ENCODE measurements around the gene NMBR. TPM values are rescaled to one million over a fixed set of nuclear protein-coding genes. Genes with fewer than 3 reads are reported as not detected.
A peak's percentile ranks its signal among the peaks of the same experiment; 100 is the strongest.
"Not testable (repeated sequence)": the region's sequence is repeated elsewhere in the genome, so short reads cannot be mapped to it uniquely, and the experiment has no call there.

The NMBR gene
- total RNA-seq, 1 experiment from 2014 or later = not detected

DNA sequence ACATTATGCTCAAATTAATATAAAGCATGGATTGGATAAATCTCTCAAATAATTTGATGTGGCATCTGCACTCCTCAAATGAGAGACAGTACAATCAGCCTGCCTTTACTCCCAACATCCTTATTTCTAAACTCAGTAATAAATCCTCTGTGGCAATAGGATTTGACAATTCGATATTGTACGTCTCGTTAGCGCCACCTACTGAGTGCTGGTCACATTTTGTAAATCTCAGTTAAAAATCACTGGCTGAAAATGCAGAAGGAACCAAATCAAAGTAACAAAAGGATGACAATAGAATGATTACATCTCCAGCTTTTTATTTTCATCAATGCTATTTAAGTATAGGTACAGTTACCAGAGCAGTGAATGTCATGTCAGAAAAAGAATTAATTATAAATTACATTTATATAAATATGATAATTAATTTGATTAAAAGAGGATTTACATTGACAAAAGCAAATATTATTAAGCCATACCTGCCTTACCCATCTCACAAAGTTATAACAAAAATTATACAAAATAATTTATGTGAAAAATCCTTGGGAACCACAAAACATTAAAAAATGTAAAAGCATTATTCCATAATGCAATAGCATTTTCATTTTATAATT is 34.4 kb downstream of the NMBR start:
- Histone ChIP-seq H3K36me3 (ENCODE audit: control insufficient read depth, insufficient read depth, low read length) (no peaks in the 10 kb centered on the region), H3K4me1 (ENCODE audit: control insufficient read depth, insufficient read depth, low read length) (no peaks in the 10 kb centered on the region; the same call in 1 of the 2 replicates), H3K9me3 (ENCODE audit: control insufficient read depth, insufficient read depth, low read depth, low read length) (no peaks in the 10 kb centered on the region), H3K27me3 (ENCODE audit: control insufficient read depth, insufficient read depth, low read length) (no peaks in the 10 kb centered on the region), H3K27ac (ENCODE audit: low read length) (no peak overlapping the region), H3K4me3 (ENCODE audit: low read depth in 2 of 2, low read length in 2 of 2) (no peak overlapping the region)
- peak; percentile 74 for ATAC-seq
- no TSS peak for BruUV-seq (replicated peaks)
- ChIA-PET CTCF (no interaction called here), POLR2A (no interaction called here)
- intact Hi-C loops (cut with micrococcal nuclease; ENCODE audit: unreplicated experiment) (loop anchor here (1.0 to 2.0 kb wide), 2 partner anchors 123 to 436 kb away; no protein-coding TSS in a partner anchor), in situ Hi-C loops (cut with HindIII; ENCODE audit: low pct_unique_long_range_greater_than_20kb, low sequenced_read_pairs) (no loop called here)
- peak; percentile 61 for DNase-seq (ENCODE audit: low read depth, low spot score)
- no peak for TF ChIP-seq SIN3A (IDR thresholded peaks at IDR 0.05; ENCODE audit: borderline replicate concordance, insufficient read depth, low read depth, low read length)
- TF ChIP-seq, protein P1, sequence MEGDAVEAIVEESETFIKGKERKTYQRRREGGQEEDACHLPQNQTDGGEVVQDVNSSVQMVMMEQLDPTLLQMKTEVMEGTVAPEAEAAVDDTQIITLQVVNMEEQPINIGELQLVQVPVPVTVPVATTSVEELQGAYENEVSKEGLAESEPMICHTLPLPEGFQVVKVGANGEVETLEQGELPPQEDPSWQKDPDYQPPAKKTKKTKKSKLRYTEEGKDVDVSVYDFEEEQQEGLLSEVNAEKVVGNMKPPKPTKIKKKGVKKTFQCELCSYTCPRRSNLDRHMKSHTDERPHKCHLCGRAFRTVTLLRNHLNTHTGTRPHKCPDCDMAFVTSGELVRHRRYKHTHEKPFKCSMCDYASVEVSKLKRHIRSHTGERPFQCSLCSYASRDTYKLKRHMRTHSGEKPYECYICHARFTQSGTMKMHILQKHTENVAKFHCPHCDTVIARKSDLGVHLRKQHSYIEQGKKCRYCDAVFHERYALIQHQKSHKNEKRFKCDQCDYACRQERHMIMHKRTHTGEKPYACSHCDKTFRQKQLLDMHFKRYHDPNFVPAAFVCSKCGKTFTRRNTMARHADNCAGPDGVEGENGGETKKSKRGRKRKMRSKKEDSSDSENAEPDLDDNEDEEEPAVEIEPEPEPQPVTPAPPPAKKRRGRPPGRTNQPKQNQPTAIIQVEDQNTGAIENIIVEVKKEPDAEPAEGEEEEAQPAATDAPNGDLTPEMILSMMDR (IDR thresholded peaks at IDR 0.05) = peak; percentile 79; the same call in 1 of the 2 replicates

GRCh38 chr6:142110820-142111219 is 36.1 kb downstream of the NMBR start:
- POLR2A ChIA-PET = interaction anchor here (0.6 kb wide), 1 partner anchor 79 kb away, joined by 5 read pairs; no protein-coding TSS in a partner anchor
- CTCF ChIA-PET = interaction anchor here (1.3 kb wide), 1 partner anchor 433 kb away, joined by 3 read pairs; no protein-coding TSS in a partner anchor
- H3K4me3 ChIP-seq (ENCODE audit: low read depth in 2 of 2, low read length in 2 of 2); in situ Hi-C loops (cut with HindIII; ENCODE audit: low pct_unique_long_range_greater_than_20kb, low sequenced_read_pairs); H3K36me3 ChIP-seq (ENCODE audit: control insufficient read depth, insufficient read depth, low read length); BruUV-seq (replicated peaks); H3K27ac ChIP-seq (ENCODE audit: low read length); H3K4me1 ChIP-seq (ENCODE audit: control insufficient read depth, insufficient read depth, low read length); H3K9me3 ChIP-seq (ENCODE audit: control insufficient read depth, insufficient read depth, low read depth, low read length); DNase-seq (ENCODE audit: low read depth, low spot score); intact Hi-C loops (cut with micrococcal nuclease; ENCODE audit: unreplicated experiment); ATAC-seq; H3K27me3 ChIP-seq (ENCODE audit: control insufficient read depth, insufficient read depth, low read length): not testable (repeated sequence)

DNA sequence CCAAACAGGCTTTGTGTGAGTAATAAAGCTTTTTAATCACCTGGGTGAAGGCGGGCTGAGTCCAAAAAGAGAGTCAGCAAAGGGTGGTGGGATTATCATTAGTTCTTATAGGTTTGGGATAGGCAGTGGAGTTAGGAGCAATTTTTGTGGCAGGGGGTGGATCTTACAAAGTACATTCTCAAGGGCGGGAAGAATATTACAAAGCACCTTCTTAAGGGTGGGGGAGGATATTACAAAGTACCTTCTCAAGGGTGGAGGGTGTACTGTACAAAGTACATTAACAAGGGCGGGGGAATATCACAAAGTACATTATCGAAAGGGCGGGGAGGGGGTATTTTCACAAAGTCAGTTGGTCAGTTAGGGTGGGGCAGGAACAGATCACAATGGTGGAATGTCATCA is 42.1 kb downstream of the NMBR start:
- H3K9me3 ChIP-seq (ENCODE audit: control insufficient read depth, insufficient read depth, low read depth, low read length); in situ Hi-C loops (cut with HindIII; ENCODE audit: low pct_unique_long_range_greater_than_20kb, low sequenced_read_pairs); BruUV-seq (replicated peaks); H3K27ac ChIP-seq (ENCODE audit: low read length); H3K4me3 ChIP-seq (ENCODE audit: low read depth in 2 of 2, low read length in 2 of 2); ATAC-seq; H3K27me3 ChIP-seq (ENCODE audit: control insufficient read depth, insufficient read depth, low read length); POLR2A ChIA-PET; CTCF ChIA-PET; DNase-seq (ENCODE audit: low read depth, low spot score); H3K36me3 ChIP-seq (ENCODE audit: control insufficient read depth, insufficient read depth, low read length); intact Hi-C loops (cut with micrococcal nuclease; ENCODE audit: unreplicated experiment); H3K4me1 ChIP-seq (ENCODE audit: control insufficient read depth, insufficient read depth, low read length): not testable (repeated sequence)

GRCh38 chr6:142088858-142089216 is 58.1 kb downstream of the NMBR start:
- DNase-seq (ENCODE audit: low read depth, low spot score) (no peak), ATAC-seq (0 out of 2 replicates have a peak, but pooled peaks have one; percentile 42)
- POLR2A ChIA-PET = interaction anchor here (0.7 kb wide), 1 partner anchor 324 kb away, joined by 4 read pairs; no protein-coding TSS in a partner anchor
- no peaks in the 10 kb centered on the region for H3K36me3 ChIP-seq (ENCODE audit: control insufficient read depth, insufficient read depth, low read length)
- no TSS peak for BruUV-seq (replicated peaks)
- H3K27me3 ChIP-seq (ENCODE audit: control insufficient read depth, insufficient read depth, low read length) = peaks cover 4% of the 10 kb centered on the region
- no peak overlapping the region for H3K27ac ChIP-seq (ENCODE audit: low read length)
- in situ Hi-C loops (cut with HindIII; ENCODE audit: low pct_unique_long_range_greater_than_20kb, low sequenced_read_pairs) = no loop called here
- intact Hi-C loops (cut with micrococcal nuclease; ENCODE audit: unreplicated experiment) = no loop called here
- H3K4me3 ChIP-seq (ENCODE audit: low read depth in 2 of 2, low read length in 2 of 2) = peak overlapping the region in 1 of 2 experiments; percentile 33; a peak in 3 of 4 replicates
- CTCF ChIA-PET = no interaction called here
- no peaks in the 10 kb centered on the region for H3K9me3 ChIP-seq (ENCODE audit: control insufficient read depth, insufficient read depth, low read depth, low read length)
- 0 out of 2 replicates have a peak, but pooled peaks cover 6% of the 10 kb centered on the region for H3K4me1 ChIP-seq (ENCODE audit: control insufficient read depth, insufficient read depth, low read length)
- no peak for TF ChIP-seq TCF7L2 (IDR thresholded peaks at IDR 0.05; ENCODE audit: low read depth, low read length)
- TF ChIP-seq POLR2AphosphoS5 (IDR thresholded peaks at IDR 0.05; ENCODE audit: low read depth, low read length) = no peak
- TF ChIP-seq, protein P2, sequence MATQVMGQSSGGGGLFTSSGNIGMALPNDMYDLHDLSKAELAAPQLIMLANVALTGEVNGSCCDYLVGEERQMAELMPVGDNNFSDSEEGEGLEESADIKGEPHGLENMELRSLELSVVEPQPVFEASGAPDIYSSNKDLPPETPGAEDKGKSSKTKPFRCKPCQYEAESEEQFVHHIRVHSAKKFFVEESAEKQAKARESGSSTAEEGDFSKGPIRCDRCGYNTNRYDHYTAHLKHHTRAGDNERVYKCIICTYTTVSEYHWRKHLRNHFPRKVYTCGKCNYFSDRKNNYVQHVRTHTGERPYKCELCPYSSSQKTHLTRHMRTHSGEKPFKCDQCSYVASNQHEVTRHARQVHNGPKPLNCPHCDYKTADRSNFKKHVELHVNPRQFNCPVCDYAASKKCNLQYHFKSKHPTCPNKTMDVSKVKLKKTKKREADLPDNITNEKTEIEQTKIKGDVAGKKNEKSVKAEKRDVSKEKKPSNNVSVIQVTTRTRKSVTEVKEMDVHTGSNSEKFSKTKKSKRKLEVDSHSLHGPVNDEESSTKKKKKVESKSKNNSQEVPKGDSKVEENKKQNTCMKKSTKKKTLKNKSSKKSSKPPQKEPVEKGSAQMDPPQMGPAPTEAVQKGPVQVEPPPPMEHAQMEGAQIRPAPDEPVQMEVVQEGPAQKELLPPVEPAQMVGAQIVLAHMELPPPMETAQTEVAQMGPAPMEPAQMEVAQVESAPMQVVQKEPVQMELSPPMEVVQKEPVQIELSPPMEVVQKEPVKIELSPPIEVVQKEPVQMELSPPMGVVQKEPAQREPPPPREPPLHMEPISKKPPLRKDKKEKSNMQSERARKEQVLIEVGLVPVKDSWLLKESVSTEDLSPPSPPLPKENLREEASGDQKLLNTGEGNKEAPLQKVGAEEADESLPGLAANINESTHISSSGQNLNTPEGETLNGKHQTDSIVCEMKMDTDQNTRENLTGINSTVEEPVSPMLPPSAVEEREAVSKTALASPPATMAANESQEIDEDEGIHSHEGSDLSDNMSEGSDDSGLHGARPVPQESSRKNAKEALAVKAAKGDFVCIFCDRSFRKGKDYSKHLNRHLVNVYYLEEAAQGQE (IDR thresholded peaks at IDR 0.05; ENCODE audit: insufficient read depth in 1 of 2, low read depth in 2 of 2, low read length in 1 of 2) = peak; percentile 95 to 97

Measured in Panc1 (cell line).